HG03432 (cell line): ENCODE data around the gene CD209.
"Not testable (repeated sequence)": the region's sequence is repeated elsewhere in the genome, so short reads cannot be mapped to it uniquely, and the experiment has no call there.

Experiments
- ATAC-seq: cut with Tn5 transposase; IDR thresholded peaks from one replicate; pipeline ENCODE4 v1.9.1; 2021; ENCODE audit warnings: mild to moderate bottlenecking, moderate library complexity; ENCODE audit not compliant: unreplicated experiment

The CD209 gene

GRCh38 chr19:7746903-7747884, at the start of gene CD209:
Gene CD209, minus strand, starts transcription at chr19:7747534. Its CDS starts 23 bp downstream, at chr19:7747511.
- no peak for ATAC-seq

- no peak for ATAC-seq
Observed at GRCh38 chr19:7795555-7796161, 48.3 kb upstream of the CD209 start.

GRCh38 chr19:7793493-7793892, 46.2 kb upstream of the CD209 start:
- no peak for ATAC-seq

- not testable (repeated sequence) for ATAC-seq
Observed at GRCh38 chr19:7792701-7793100, 45.4 kb upstream of the CD209 start.

- ATAC-seq, result no peak
Observed at GRCh38 chr19:7792281-7792680, 44.9 kb upstream of the CD209 start.

GRCh38 chr19:7790416-7790815, 43.1 kb upstream of the CD209 start:
- no peak for ATAC-seq

- ATAC-seq, result no peak
Observed at GRCh38 chr19:7789447-7789846, 42.1 kb upstream of the CD209 start.

- no peak for ATAC-seq
Observed at GRCh38 chr19:7788933-7789323, 41.6 kb upstream of the CD209 start.

- no peak for ATAC-seq
Observed at GRCh38 chr19:7788178-7788932, 41.0 kb upstream of the CD209 start.

GRCh38 chr19:7787602-7788177, 40.4 kb upstream of the CD209 start:
- no peak for ATAC-seq

- ATAC-seq, result no peak
Observed at GRCh38 chr19:7787141-7787540, 39.8 kb upstream of the CD209 start.

GRCh38 chr19:7784856-7785255, 37.5 kb upstream of the CD209 start:
- no peak for ATAC-seq

GRCh38 chr19:7783991-7784423, 36.7 kb upstream of the CD209 start:
- no peak for ATAC-seq

GRCh38 chr19:7781157-7781556, 33.8 kb upstream of the CD209 start:
- ATAC-seq, result no peak

- ATAC-seq, result no peak
Observed at GRCh38 chr19:7779631-7780486, 32.5 kb upstream of the CD209 start.

GRCh38 chr19:7778081-7778480, 30.7 kb upstream of the CD209 start:
- no peak for ATAC-seq

- ATAC-seq, result no peak
Observed at GRCh38 chr19:7775761-7776160, 28.4 kb upstream of the CD209 start.

GRCh38 chr19:7773841-7774240, 26.5 kb upstream of the CD209 start:
- no peak for ATAC-seq

- ATAC-seq, result no peak
Observed at GRCh38 chr19:7772752-7773291, 25.5 kb upstream of the CD209 start.

- ATAC-seq, result no peak
Observed at GRCh38 chr19:7771072-7771471, 23.7 kb upstream of the CD209 start.
